Eye (tissue), 1 donor: ENCODE results near the gene VAV1.
"Not testable (repeated sequence)": the region's sequence is repeated elsewhere in the genome, so short reads cannot be mapped to it uniquely, and the experiment has no call there.

Experiments
- DNase-seq: peaks from one replicate; pipeline ENCODE4 v3.0.0-alpha.2; 2015

Gene VAV1

DNA sequence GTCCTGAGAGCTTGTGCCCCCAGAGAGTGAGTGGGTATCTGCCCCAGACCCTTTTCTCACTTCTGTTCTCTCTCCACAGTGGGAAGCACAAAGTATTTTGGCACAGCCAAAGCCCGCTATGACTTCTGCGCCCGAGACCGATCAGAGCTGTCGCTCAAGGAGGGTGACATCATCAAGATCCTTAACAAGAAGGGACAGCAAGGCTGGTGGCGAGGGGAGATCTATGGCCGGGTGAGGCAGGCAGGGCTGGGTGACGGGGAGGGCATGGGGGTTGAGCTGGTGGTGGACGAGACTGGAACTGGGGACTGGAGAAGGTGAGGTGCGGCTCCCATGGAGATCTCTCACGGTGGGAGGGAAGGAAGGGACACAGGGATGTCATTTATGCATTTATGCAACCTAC lies 81.4 kb downstream of the VAV1 start:
- no peak for DNase-seq

DNA sequence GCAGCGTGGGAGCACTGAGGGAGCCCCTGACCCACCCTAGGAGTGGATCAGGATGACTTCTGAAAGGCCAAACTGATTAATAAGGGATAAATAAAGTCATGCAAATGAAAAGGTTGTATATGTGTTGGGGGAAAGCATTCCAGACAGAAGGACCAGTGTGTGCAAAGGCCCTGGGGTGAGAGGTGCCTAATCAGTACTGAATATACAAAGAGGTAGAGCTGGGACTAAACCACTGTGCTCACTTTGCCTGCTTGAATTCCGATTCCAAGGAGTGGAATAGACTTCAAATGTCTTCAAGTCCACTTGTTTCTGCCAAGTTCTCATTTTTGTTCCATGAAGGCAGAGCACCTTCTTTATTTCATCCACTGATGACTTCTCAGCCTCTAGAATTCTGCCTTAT lies 82.2 kb downstream of the VAV1 start:
- DNase-seq: no peak

DNA sequence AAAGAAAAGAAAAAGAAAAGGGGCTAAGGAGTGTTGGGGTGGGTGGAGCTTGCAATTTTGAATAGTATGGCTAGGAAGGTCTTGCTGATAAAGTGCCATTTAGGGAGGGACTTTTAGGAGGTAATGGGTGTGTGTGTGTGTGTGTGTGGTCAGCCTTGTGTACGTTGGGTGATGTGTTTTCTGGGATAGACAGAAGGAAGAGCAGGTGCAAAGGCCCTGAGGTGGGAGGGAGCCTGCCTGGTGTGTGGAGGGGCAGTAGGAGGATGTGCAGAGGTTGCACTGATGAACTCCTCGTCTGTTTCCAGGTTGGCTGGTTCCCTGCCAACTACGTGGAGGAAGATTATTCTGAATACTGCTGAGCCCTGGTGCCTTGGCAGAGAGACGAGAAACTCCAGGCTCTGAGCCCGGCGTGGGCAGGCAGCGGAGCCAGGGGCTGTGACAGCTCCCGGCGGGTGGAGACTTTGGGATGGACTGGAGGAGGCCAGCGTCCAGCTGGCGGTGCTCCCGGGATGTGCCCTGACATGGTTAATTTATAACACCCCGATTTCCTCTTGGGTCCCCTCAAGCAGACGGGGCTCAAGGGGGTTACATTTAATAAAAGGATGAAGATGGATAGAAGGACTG lies 84.4 kb downstream of the VAV1 start:
- no peak for DNase-seq

DNA sequence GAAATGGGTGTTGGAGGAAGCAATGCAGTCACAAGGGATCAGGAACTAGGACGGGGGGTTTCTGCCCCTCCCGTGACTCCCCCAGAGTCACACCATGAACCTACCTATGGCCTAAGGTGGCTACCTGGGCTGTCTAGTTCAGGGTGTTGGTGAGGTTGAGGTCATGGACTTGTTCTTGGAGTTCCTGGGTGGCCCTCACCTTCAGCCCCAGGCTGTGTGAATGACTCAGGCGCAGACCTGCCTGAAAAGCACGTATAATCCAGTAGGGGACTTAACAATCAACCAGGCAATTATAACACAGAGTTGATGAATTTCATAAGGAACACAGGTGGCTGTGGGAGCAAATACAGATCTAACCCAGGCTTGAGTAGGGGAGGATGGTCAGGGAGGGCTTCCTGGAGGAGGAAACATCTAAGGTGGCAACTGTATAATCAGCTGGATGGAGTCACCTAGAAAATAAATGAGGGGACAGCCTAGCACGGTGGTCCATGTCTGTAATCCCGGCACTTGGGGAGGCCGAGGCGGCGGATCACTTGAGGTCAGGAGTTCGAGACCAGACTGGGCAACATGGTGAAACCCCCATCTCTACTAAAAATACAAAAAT lies 89.3 kb downstream of the VAV1 start:
- no peak for DNase-seq

DNA sequence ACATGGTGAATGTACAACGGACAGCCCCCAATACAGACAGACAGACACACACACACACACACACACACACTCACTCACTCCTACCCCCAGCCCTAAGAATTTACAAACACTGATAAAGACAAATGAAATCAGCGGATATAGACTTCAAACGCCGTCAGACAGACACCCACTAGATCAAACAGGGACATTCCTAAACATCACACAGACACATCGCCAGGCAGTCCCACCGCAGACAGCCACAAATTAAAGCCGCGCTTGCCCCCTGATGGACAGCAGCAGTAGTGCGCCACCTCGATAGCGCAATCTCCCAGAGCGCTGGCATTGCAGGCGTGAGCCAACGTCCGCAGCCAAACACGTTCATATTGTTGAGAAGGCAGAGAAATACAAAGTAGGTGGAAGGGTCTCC lies 90.2 kb downstream of the VAV1 start:
- peak; percentile 91 for DNase-seq

DNA sequence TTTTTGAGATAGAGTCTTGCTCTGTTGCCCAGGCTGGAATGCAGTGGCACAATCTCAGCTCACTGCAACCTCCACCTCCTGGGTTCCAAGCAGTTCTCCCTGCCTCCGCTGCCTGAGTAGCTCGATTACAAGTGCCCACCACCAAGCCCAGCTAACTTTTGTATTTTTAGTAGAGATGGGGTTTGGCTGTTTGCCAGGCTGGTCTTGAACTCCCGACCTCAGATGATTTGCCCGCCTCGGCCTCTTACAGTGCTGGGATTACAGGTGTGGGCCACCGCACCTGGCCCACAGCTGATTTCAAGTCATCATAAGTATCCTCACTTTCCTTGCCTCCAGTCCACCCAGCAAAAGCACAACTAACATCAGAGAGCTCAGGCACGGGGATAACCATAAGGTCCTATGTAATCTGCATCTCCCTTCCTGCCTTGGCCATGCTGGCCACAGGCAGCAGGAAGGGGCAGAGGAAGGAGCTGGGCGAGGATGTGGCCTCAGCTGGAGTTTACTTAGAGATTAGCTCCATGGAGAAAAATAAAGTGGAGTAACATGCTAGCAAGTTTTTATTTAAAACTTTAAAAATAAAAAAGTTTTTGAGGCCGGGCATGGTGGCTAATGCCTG lies 91.9 kb downstream of the VAV1 start:
- no peak for DNase-seq

- no peak for DNase-seq
Measured at GRCh38 chr19:6865849-6866248, 93.3 kb downstream of the VAV1 start.

DNA sequence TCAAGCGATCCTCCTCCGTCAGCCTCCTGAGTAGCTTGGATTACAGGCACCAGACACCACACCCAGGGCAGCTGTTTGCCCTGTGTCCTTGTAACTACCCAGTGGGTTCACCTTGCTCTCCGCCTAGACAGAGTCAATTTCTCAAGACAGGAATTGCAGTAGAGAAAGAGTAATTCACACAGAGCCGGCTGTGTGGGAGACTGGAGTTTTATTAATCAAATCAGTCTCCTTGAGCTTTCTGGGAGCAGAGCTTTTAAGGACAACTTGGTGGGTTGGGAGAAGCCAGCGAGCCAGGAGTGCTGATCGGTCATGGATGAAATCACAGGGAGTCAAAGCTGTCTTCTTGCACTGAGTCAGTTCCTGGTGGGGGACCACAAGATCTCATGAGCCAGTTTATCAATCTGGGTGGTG lies 94.2 kb downstream of the VAV1 start:
- DNase-seq: no peak

DNA sequence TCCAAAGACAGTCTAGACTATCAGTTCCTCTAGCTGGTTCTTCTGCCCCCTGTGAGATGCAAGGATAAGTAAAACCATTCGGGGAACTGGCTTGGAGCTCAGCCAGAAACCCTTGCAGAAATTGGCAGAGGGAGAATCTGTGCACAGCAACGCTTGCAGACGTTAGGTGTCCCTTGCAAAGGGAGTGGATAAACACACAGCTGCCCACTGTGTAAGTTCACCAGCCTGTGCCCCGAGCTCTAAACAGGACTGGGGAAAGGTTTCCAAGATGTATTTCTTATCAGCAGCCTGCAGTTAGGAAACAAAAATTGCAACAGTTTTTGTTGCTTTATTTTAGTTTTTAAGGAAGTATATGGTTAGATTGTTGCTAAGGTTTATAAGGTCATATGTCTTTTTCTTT lies 95.8 kb downstream of the VAV1 start:
- no peak for DNase-seq

GRCh38 chr19:6869151-6869882 lies 96.8 kb downstream of the VAV1 start:
- DNase-seq: not testable (repeated sequence)

- DNase-seq: no peak
Measured at GRCh38 chr19:6873708-6874431, 101.4 kb downstream of the VAV1 start.

GRCh38 chr19:6875218-6875617 lies 102.7 kb downstream of the VAV1 start:
- no peak for DNase-seq

- no peak for DNase-seq
Measured at GRCh38 chr19:6876748-6877147, 104.2 kb downstream of the VAV1 start.

GRCh38 chr19:6877766-6878165 lies 105.3 kb downstream of the VAV1 start:
- DNase-seq: no peak

- DNase-seq: no peak
Measured at GRCh38 chr19:6886277-6886897, 113.9 kb downstream of the VAV1 start.

- DNase-seq: no peak
Measured at GRCh38 chr19:6887316-6887715, 114.8 kb downstream of the VAV1 start, which contains the start of gene ADGRE1. TSS of gene ADGRE1 (plus strand) at chr19:6887579. CDS start at chr19:6887609, 30 bp downstream.

- DNase-seq: no peak
Measured at GRCh38 chr19:6888967-6889366, 116.5 kb downstream of the VAV1 start.

DNA sequence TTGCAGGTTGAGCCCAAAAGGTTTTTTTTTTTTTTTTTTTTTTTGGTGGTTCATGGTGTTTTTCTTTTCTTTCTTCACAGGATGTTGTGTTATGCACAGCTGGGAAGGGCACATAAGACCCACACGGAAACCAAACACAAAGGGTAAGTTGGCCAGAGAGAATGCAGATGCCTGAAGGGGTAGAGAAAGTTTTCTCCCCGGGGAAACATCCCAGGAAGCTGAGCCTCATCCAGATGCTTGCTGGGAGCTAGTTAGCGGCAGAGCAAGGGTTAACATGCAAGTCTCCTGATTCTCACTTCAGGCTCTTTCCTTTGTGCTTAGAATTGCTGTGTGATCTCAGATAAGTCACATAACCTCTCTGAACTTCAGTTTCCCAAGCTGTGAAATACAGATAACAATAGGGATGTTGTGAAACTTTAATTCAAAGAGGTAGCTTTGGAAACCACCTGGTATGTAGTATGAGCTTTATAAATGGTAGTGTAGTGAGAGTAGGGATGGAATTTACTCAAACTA lies 117.9 kb downstream of the VAV1 start:
- DNase-seq: no peak

DNA sequence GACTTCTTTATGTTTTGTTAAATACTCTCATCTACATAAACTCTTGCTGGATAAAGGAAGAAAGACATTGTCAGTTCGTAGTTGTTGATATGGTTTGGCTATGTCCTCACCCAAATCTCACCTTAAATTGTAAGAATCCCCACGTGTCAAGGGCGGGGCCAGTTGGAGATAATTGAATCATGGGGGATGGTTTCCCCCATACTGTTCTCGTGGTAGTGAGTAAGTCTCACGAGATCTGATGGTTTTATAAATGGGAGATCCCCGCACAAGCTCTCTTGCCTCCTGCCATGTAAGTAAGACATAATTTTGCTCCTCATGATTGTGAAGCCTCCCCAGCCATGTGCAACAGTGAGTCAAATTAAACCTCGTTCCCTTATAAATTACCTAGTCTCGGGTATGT lies 118.4 kb downstream of the VAV1 start:
- DNase-seq: no peak

GRCh38 chr19:6891761-6892385 lies 119.4 kb downstream of the VAV1 start:
- no peak for DNase-seq

GRCh38 chr19:6894313-6894712 lies 121.8 kb downstream of the VAV1 start:
- no peak for DNase-seq

DNA sequence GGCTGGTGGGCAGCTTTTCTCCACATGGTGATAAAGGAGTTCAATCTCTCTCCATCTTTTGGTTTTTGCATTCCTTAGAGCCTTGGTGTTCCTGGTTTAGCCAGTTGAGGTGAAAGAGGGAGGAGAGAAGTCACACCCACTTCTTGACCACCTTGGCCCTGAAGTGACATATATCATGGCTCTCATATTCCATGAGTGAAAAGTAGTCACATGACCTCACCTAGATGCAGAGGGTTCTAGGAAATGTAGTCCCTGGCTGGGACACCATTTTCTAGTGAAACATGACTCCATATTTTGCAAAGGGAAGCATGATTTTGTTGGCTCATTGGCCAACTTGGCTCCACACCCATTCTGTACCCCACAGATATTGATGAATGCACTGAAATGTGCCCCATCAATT lies 130.9 kb downstream of the VAV1 start:
- no peak for DNase-seq
